ENCODE data around the gene PCLO. TPM values are rescaled to one million over a fixed set of nuclear protein-coding genes. Genes with fewer than 3 reads are reported as not detected.

PCLO gene
- total RNA-seq (10 to 100 TPM in 1 of 10 donors, 1 to 10 TPM in 9; 2.1 to 10.8 (median 2.4) TPM), polyA plus RNA-seq (1 to 10 TPM in 1 of 2 donors, under 1 TPM in 1; 0.06 to 1.3 TPM)
- long read RNA-seq, donor 1, partial matches to known transcripts: 1 of 1 reads
- long read RNA-seq, donor 1, other reads (novel, unspliced or antisense): 0 of 1 reads
- long read RNA-seq, donor 2: 0 reads
- long read RNA-seq, donor 3, partial matches to known transcripts: 1 of 1 reads
- long read RNA-seq, donor 3, other reads (novel, unspliced or antisense): 0 of 1 reads

GRCh38 chr7:83162402-83163256 lies at the start of gene PCLO:
Gene PCLO, minus strand, starts transcription at chr7:83162884. Its CDS starts 292 bp downstream, at chr7:83162592.
- peak; percentile 94 to 99 (median 98) for ATAC-seq
- Histone ChIP-seq H3K27me3 (peaks cover 0 to 30% (median 15%) of the 10 kb centered on the region in 7 donors), H3K9me3 (no peaks in the 10 kb centered on the region), H3K36me3 (no peaks in the 10 kb centered on the region), H3K4me3 (peak within 1 kb of the TSS; percentile 30 to 66 (median 56)), H3K27ac (peak within 1 kb of the TSS in 7 of 10 donors; percentile 1 to 73 (median 57)), H3K4me1 (peaks cover 0 to 13% (median 3%) of the 10 kb centered on the region in 9 donors)
- 0 to 2% methylated on average over 75 to 77 of the region's 77 CpGs for WGBS, 2 donors
- intact Hi-C loops (cut with DNase I): no loop called here
- no peak for TF ChIP-seq CTCF (IDR thresholded peaks at IDR 0.05)
- DNase-seq: peak; percentile 47 to 48

GRCh38 chr7:83211685-83212084 lies 49.0 kb upstream of the PCLO start:
- no peak for TF ChIP-seq CTCF (IDR thresholded peaks at IDR 0.05)
- H3K4me1 ChIP-seq: no peaks in the 10 kb centered on the region
- WGBS, 2 donors: 61 to 64% methylated on average over 1 of the region's 1 CpG

GRCh38 chr7:83210479-83210878 lies 47.8 kb upstream of the PCLO start:
- Histone ChIP-seq H3K4me3 (no peak overlapping the region), H3K27ac (no peak overlapping the region), H3K4me1 (no peaks in the 10 kb centered on the region), H3K27me3 (no peaks in the 10 kb centered on the region), H3K9me3 (no peaks in the 10 kb centered on the region), H3K36me3 (no peaks in the 10 kb centered on the region)
- ATAC-seq: no peak
- intact Hi-C loops (cut with DNase I): no loop called here
- 66 to 70% methylated on average over 3 of the region's 3 CpGs for WGBS, 2 donors
- DNase-seq: no peak
- TF ChIP-seq CTCF (IDR thresholded peaks at IDR 0.05): no peak

More at GRCh38 chr7:83211685-83212084, 49.0 kb upstream of the PCLO start:
- Histone ChIP-seq H3K9me3 (no peaks in the 10 kb centered on the region), H3K27ac (no peak overlapping the region), H3K27me3 (no peaks in the 10 kb centered on the region), H3K4me3 (no peak overlapping the region), H3K36me3 (no peaks in the 10 kb centered on the region)
- ATAC-seq (no peak), DNase-seq (no peak)
- intact Hi-C loops (cut with DNase I): no loop called here

GRCh38 chr7:83204715-83205114 lies 42.0 kb upstream of the PCLO start:
- TF ChIP-seq CTCF (IDR thresholded peaks at IDR 0.05): no peak
- intact Hi-C loops (cut with DNase I): no loop called here
- 87 to 93% methylated on average over 2 of the region's 2 CpGs for WGBS, 2 donors
- H3K27ac ChIP-seq: no peak overlapping the region
- no peaks in the 10 kb centered on the region for H3K36me3 ChIP-seq
- H3K9me3 ChIP-seq: no peaks in the 10 kb centered on the region
- H3K4me3 ChIP-seq: no peak overlapping the region
- DNase-seq (no peak), ATAC-seq (no peak)
- no peaks in the 10 kb centered on the region for H3K4me1 ChIP-seq
- H3K27me3 ChIP-seq: no peaks in the 10 kb centered on the region

Data from heart right ventricle (tissue), 16 donors.